H9 (cell line): ENCODE results near the gene FAM222B. TPM values are rescaled to one million over a fixed set of nuclear protein-coding genes. Genes with fewer than 3 reads are reported as not detected.
A peak's percentile ranks its signal among the peaks of the same experiment; 100 is the strongest.

Experiments
- DNase-seq: peaks from one replicate; pipeline ENCODE4 v3.0.0-alpha.2; 2017
- H2AFZ ChIP-seq: one replicate; pipeline ENCODE4 v1.6.1; 2013; ENCODE audit warnings: mild to moderate bottlenecking, low read length, control low read depth, moderate library complexity
- H2AK5ac ChIP-seq: 2 replicates; pipeline ENCODE4 v1.6.1; 2013; ENCODE audit warnings: low read length, control low read depth, mixed read lengths; ENCODE audit not compliant: insufficient read length
- H2BK120ac ChIP-seq: one replicate; pipeline ENCODE4 v1.6.1; 2013; ENCODE audit warnings: low read depth, mild to moderate bottlenecking, low read length, control low read depth, inconsistent platforms; ENCODE audit not compliant: poor library complexity, severe bottlenecking
- H2BK12ac ChIP-seq: 2 replicates; pipeline ENCODE4 v1.6.1; 2013; ENCODE audit warnings: low read length, control low read depth, mixed read lengths, low read depth; ENCODE audit not compliant: insufficient read length
- H2BK15ac ChIP-seq: 2 replicates; pipeline ENCODE4 v1.6.1; 2013; ENCODE audit warnings: low read depth, low read length, control low read depth
- H2BK20ac ChIP-seq: one replicate; pipeline ENCODE4 v1.6.1; 2013; ENCODE audit warnings: low read depth, mild to moderate bottlenecking, low read length, control low read depth, inconsistent platforms; ENCODE audit not compliant: poor library complexity, severe bottlenecking
- H2BK5ac ChIP-seq: 2 replicates; pipeline ENCODE4 v1.6.1; 2013; ENCODE audit warnings: low read length, control low read depth, mixed read lengths; ENCODE audit not compliant: insufficient read length
- H3K14ac ChIP-seq: 2 replicates; pipeline ENCODE4 v1.6.1; 2013; ENCODE audit warnings: low read length, control low read depth; ENCODE audit not compliant: insufficient read depth
- H3K18ac ChIP-seq: 2 replicates; pipeline ENCODE4 v1.6.1; 2013; ENCODE audit warnings: low read depth, mild to moderate bottlenecking, mixed read lengths, low read length, control low read depth; ENCODE audit not compliant: insufficient read length
- H3K23ac ChIP-seq: 2 replicates; pipeline ENCODE4 v1.6.1; 2013; ENCODE audit warnings: low read length, control low read depth, mixed read lengths, low read depth; ENCODE audit not compliant: insufficient read length
- H3K23me2 ChIP-seq: 2 replicates; pipeline ENCODE4 v1.6.1; 2013; ENCODE audit warnings: low read depth, mild to moderate bottlenecking, mixed read lengths, low read length, control low read depth; ENCODE audit not compliant: insufficient read length, poor library complexity, severe bottlenecking
- H3K27ac ChIP-seq: 2 replicates; pipeline ENCODE4 v1.5.1; 2013; ENCODE audit warnings: low read length, control low read depth, mixed read lengths, low read depth; ENCODE audit not compliant: insufficient read length
- H3K27me3 ChIP-seq: 2 replicates; pipeline ENCODE4 v1.6.1; 2013; ENCODE audit warnings: low read length, control low read depth, inconsistent platforms; ENCODE audit not compliant: insufficient read depth
- H3K4ac ChIP-seq: 2 replicates; pipeline ENCODE4 v1.6.1; 2013; ENCODE audit warnings: low read depth, mild to moderate bottlenecking, control low read depth, inconsistent platforms, low read length, moderate library complexity
- H3K4me1 ChIP-seq: 2 replicates; pipeline ENCODE4 v1.6.1; 2013; ENCODE audit warnings: low read length, control low read depth, inconsistent platforms; ENCODE audit not compliant: insufficient read depth
- H3K4me2 ChIP-seq: 2 replicates; pipeline ENCODE4 v1.6.1; 2013; ENCODE audit warnings: low read length, control low read depth, mixed read lengths; ENCODE audit not compliant: insufficient read length, insufficient read depth
- H3K56ac ChIP-seq: 2 replicates; pipeline ENCODE4 v1.6.1; 2013; ENCODE audit warnings: low read depth, mild to moderate bottlenecking, mixed read lengths, low read length, control low read depth; ENCODE audit not compliant: insufficient read length
- H3K79me1 ChIP-seq: 2 replicates; pipeline ENCODE4 v1.6.1; 2013; ENCODE audit warnings: low read depth, mild to moderate bottlenecking, moderate library complexity, low read length, control low read depth, inconsistent platforms; ENCODE audit not compliant: insufficient read depth, poor library complexity, severe bottlenecking
- H3K79me2 ChIP-seq: 2 replicates; pipeline ENCODE4 v1.6.1; 2013; ENCODE audit warnings: low read length, control low read depth, inconsistent platforms; ENCODE audit not compliant: insufficient read depth
- H3K9ac ChIP-seq: 2 replicates; pipeline ENCODE4 v1.6.1; 2013; ENCODE audit warnings: low read length, control low read depth, mixed read lengths; ENCODE audit not compliant: insufficient read length; ENCODE audit errors: extremely low read depth
- H3K9me3 ChIP-seq: one replicate; pipeline ENCODE4 v1.6.1; 2013; ENCODE audit warnings: low read depth, low read length, inconsistent platforms; ENCODE audit not compliant: control insufficient read depth
- H3T11ph ChIP-seq: one replicate; pipeline ENCODE4 v1.6.1; 2013; ENCODE audit warnings: mild to moderate bottlenecking, low read length, control low read depth, inconsistent platforms
- H4K20me1 ChIP-seq: one replicate; pipeline ENCODE4 v1.6.1; 2013; ENCODE audit not compliant: control insufficient read depth, insufficient read length, insufficient read depth
- H4K5ac ChIP-seq: 2 replicates; pipeline ENCODE4 v1.6.1; 2013; ENCODE audit warnings: low read depth, mild to moderate bottlenecking, mixed read lengths, low read length, control low read depth; ENCODE audit not compliant: insufficient read length
- H4K8ac ChIP-seq: replicated peaks from 2 replicates; pipeline ENCODE4 v1.6.1; 2013; ENCODE audit warnings: low read length, control low read depth, mixed read lengths, low read depth; ENCODE audit not compliant: insufficient read length
- H4K91ac ChIP-seq: 2 replicates; pipeline ENCODE4 v1.6.1; 2013; ENCODE audit warnings: low read depth, mild to moderate bottlenecking, moderate library complexity, mixed read lengths, low read length, control low read depth; ENCODE audit not compliant: insufficient read length
- H3K27ac Mint-ChIP-seq, 3 experiments: 2 replicates in 2 of 3; 3 replicates in 1 of 3; pipeline ENCODE4 v1.8.0; 2020 to 2021; ENCODE audit warnings: mixed read lengths in 3 of 3, mild to moderate bottlenecking in 1 of 3, moderate library complexity in 1 of 3
- H3K27me3 Mint-ChIP-seq: 2 replicates; pipeline ENCODE4 v1.8.0; 2021; ENCODE audit warnings: low read depth, mild to moderate bottlenecking, moderate library complexity, mixed read lengths
- H3K36me3 Mint-ChIP-seq, 3 experiments: 2 replicates in 2 of 3; 3 replicates in 1 of 3; pipeline ENCODE4 v1.8.0; 2020 to 2021; ENCODE audit warnings: low read depth in 3 of 3, mixed read lengths in 3 of 3; ENCODE audit not compliant: insufficient read depth in 1 of 3
- H3K4me1 Mint-ChIP-seq, 2 experiments: 2 replicates each; pipeline ENCODE4 v1.8.0; 2020; ENCODE audit warnings: mixed read lengths in 2 of 2
- H3K4me3 Mint-ChIP-seq, 2 experiments: 2 replicates in 1 of 2; 3 replicates in 1 of 2; pipeline ENCODE4 v1.8.0; 2020 to 2021; ENCODE audit warnings: mild to moderate bottlenecking in 2 of 2, mixed read lengths in 2 of 2, moderate library complexity in 1 of 2
- H3K9me3 Mint-ChIP-seq, 2 experiments: 2 replicates in 1 of 2; 3 replicates in 1 of 2; pipeline ENCODE4 v1.8.0; 2020; ENCODE audit warnings: mild to moderate bottlenecking in 2 of 2, mixed read lengths in 2 of 2, moderate library complexity in 1 of 2
- WGBS: extraction: QIAGEN DNeasy Blood & Tissue Kit; methylation state at CpG from one replicate; pipeline ENCODE4 v1.1.7; 2013; ENCODE audit warnings: missing lambda C conversion rate, low lambda C conversion rate, mixed read lengths; ENCODE audit not compliant: insufficient read length; ENCODE audit errors: extremely low coverage; 5-methylcytosine and 5-hydroxymethylcytosine counted together
- total RNA-seq: library from RNA; stranded (reverse); gene quantifications from 2 replicates; pipeline ENCODE4 v1.2.1, GENCODE V29; 2021
- TF ChIP-seq, protein P1 (sequence below): fragments of 200-600 bp; sonication (generic); conservative IDR thresholded peaks from 3 replicates; pipeline ENCODE4 v1.8.0; 2021; ENCODE audit warnings: antibody characterized with exemption, mild to moderate bottlenecking

Gene FAM222B
- total RNA-seq, 1 experiment from 2014 or later, result 76.1 TPM

DNA sequence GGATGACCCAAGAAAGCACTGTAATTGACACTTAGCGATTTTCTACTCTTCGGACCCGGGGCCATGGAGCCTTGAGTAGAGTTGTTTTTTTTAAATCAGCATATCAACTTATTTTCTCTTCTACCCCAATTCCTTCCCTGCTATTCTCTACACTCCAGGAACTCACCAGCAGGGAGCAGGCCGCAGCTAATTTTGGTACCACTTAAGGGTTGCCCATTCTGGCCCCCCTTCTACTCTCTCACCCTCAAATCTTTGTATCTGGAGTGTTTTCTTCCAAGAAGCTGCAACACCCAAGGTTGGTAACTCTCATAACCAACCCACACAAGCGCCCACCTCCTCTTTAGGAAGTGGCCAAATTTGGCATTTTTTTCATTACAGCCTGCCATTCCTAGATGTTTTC, 6.7 kb upstream of the FAM222B start:
- no peak overlapping the region for H3K14ac ChIP-seq
- no peaks in the 10 kb centered on the region for H3K27me3 ChIP-seq
- H3K23ac ChIP-seq, result no peak overlapping the region
- no peak for DNase-seq
- H3K36me3 Mint-ChIP-seq, result no peaks in the 10 kb centered on the region
- no peaks in the 10 kb centered on the region for H3K79me2 ChIP-seq
- H2BK15ac ChIP-seq, result no peak overlapping the region
- H3K9ac ChIP-seq, result no peak overlapping the region
- H3K4me1 Mint-ChIP-seq, result peaks cover 2 to 5% of the 10 kb centered on the region in 2 experiments; a peak in 2 of 4 replicates
- H3K4me3 Mint-ChIP-seq, result no peak overlapping the region
- no peak overlapping the region for H2BK12ac ChIP-seq
- no peak overlapping the region for H2AFZ ChIP-seq
- H3K4me1 ChIP-seq, result no peaks in the 10 kb centered on the region; the same call in 1 of the 2 replicates
- no peak overlapping the region for H4K91ac ChIP-seq
- no peak overlapping the region for H4K8ac ChIP-seq
- TF ChIP-seq, protein P1, sequence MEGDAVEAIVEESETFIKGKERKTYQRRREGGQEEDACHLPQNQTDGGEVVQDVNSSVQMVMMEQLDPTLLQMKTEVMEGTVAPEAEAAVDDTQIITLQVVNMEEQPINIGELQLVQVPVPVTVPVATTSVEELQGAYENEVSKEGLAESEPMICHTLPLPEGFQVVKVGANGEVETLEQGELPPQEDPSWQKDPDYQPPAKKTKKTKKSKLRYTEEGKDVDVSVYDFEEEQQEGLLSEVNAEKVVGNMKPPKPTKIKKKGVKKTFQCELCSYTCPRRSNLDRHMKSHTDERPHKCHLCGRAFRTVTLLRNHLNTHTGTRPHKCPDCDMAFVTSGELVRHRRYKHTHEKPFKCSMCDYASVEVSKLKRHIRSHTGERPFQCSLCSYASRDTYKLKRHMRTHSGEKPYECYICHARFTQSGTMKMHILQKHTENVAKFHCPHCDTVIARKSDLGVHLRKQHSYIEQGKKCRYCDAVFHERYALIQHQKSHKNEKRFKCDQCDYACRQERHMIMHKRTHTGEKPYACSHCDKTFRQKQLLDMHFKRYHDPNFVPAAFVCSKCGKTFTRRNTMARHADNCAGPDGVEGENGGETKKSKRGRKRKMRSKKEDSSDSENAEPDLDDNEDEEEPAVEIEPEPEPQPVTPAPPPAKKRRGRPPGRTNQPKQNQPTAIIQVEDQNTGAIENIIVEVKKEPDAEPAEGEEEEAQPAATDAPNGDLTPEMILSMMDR, result no peak; the same call in 2 of the 3 replicates
- H2BK5ac ChIP-seq, result no peak overlapping the region
- no peak overlapping the region for H3K56ac ChIP-seq
- H3K23me2 ChIP-seq, result peaks cover 1% of the 10 kb centered on the region
- H4K5ac ChIP-seq, result no peak overlapping the region
- H2BK120ac ChIP-seq, result no peak overlapping the region
- H2AK5ac ChIP-seq, result no peak overlapping the region
- H3K9me3 Mint-ChIP-seq, result no peaks in the 10 kb centered on the region
- no peaks in the 10 kb centered on the region for H4K20me1 ChIP-seq
- H3K18ac ChIP-seq, result no peak overlapping the region
- no peak overlapping the region for H3K4ac ChIP-seq
- no peaks in the 10 kb centered on the region for H3K27me3 Mint-ChIP-seq
- no peak overlapping the region for H3K4me2 ChIP-seq
- no CpG with 5 or more reads among the region's 5 CpGs for WGBS
- no peak overlapping the region for H3T11ph ChIP-seq
- no peak overlapping the region for H2BK20ac ChIP-seq
- H3K9me3 ChIP-seq, result no peaks in the 10 kb centered on the region
- H3K27ac ChIP-seq, result no peak overlapping the region
- H3K79me1 ChIP-seq, result no peaks in the 10 kb centered on the region
- peak overlapping the region in 1 of 3 experiments; percentile 51; a peak in 2 of 7 replicates for H3K27ac Mint-ChIP-seq
